Adrenal gland (tissue), 12 donors: Measurements from ENCODE around the gene TMED10. TPM values are rescaled to one million over a fixed set of nuclear protein-coding genes. Genes with fewer than 3 reads are reported as not detected.

ENCODE experiments used
- DNase-seq, 7 donors: peaks; one replicate each; pipeline ENCODE4 v3.0.0-alpha.2; 2019 to 2020
- H3K27ac ChIP-seq, 5 donors: fragments of 200-600 bp; sonication (generic) in 4 of 5; 1 replicate in 3 of 5; 2 replicates in 2 of 5; pipeline versions ENCODE4 v1.5.1 to v1.8.0; 2016 to 2020; ENCODE audit warnings: mild to moderate bottlenecking in 1 of 5
- H3K27me3 ChIP-seq: fragments of 200-600 bp; 2 replicates; pipeline ENCODE4 v1.8.0; 2021
- H3K36me3 ChIP-seq, 2 donors: fragments of 200-600 bp; replicated peaks in 1 of 2; 1 replicate in 1 of 2; 2 replicates in 1 of 2; pipeline versions ENCODE4 v1.5.1 to v1.8.0; 2018 to 2022
- H3K4me1 ChIP-seq, 2 donors: fragments of 200-600 bp; replicated peaks in 1 of 2; 1 replicate in 1 of 2; 2 replicates in 1 of 2; pipeline versions ENCODE4 v1.5.1 to v1.8.0; 2018 to 2021
- H3K4me3 ChIP-seq, 4 donors: fragments of 200-600 bp; sonication (generic) in 3 of 4; one replicate each; pipeline ENCODE4 v1.5.1; 2016 to 2018
- H3K9me3 ChIP-seq, 3 donors: fragments of 200-600 bp; sonication (generic) in 1 of 3; replicated peaks in 1 of 3; 1 replicate in 2 of 3; 2 replicates in 1 of 3; pipeline versions ENCODE4 v1.5.1 to v1.8.0; 2016 to 2021
- POLR2A ChIP-seq, 2 donors: fragments of 450-650 bp; IDR thresholded peaks; one replicate each; pipeline ENCODE4 v1.6.1; 2017; ENCODE audit warnings: antibody characterized with exemption in 2 of 2, mild to moderate bottlenecking in 2 of 2, moderate library complexity in 1 of 2
- WGBS, 4 donors: extraction: QIAGEN DNeasy Blood & Tissue Kit in 2 of 4; methylation state at CpG; one replicate each; pipeline versions ENCODE4 v1.1.5 to v1.1.7; 2013 to 2017; 5-methylcytosine and 5-hydroxymethylcytosine counted together
- intact Hi-C, 2 donors: fragments of 100-400 bp; cut with DNase I; formaldehyde crosslinking; loops; one replicate each; pipeline versions ENCODE4 v1.14.1 to v1.15.0; 2022 to 2023
- polyA plus RNA-seq, 3 donors: library from polyadenylated mRNA; stranded (reverse); fragments of 200-250 nt in 2 of 3; fragments of 350-450 nt in 1 of 3; fragmentation: Illumina TruSeq in 1 of 3; extraction: RNeasy Lipid Tissue Mini Kit (QIAGEN cat#74804) in 1 of 3; gene quantifications; one replicate each; pipeline ENCODE4 v1.2.3, GENCODE V29; 2013 to 2014
- total RNA-seq, 9 donors: library from RNA; depleted of rRNA in 4 of 9; stranded (reverse); fragments of >200 nt in 4 of 9; fragments of 120-200 nt in 1 of 9; fragmentation: NEBNext Ultra II Directional in 1 of 9; extraction: Animal tissue kit (Norgen Biotek cat#: 25700) in 1 of 9; gene quantifications; one replicate each; pipeline versions ENCODE4 v1.1.0 to v1.2.4, GENCODE V29; 2013 to 2023
- TF ChIP-seq, protein P1 (sequence below), 6 experiments: fragments of 450-650 bp in 4 of 6; fragments of 200-600 bp in 2 of 6; sonication (generic) in 1 of 6; IDR thresholded peaks; 1 replicate in 5 of 6; 2 replicates in 1 of 6; pipeline versions ENCODE4 v1.5.1 to v1.8.0; 2016 to 2021; ENCODE audit warnings: antibody characterized with exemption in 6 of 6, mild to moderate bottlenecking in 2 of 6, moderate library complexity in 1 of 6
- donor health status: healthy with polysubstance abuse.
- donor health status: Bipolar disorder and iron deficiency.
- donor health status: DM: yes; HTN: yes; CAD: no.
- donor health status: DM: no; HTN: no; CAD: no.
- donor health status: DM: no; HTN: no; CAD: no.
- donor health status: DM: yes; HTN: yes; CAD: no.

The TMED10 gene
- total and polyA plus RNA-seq, 12 donors, result 33.7 to 532 (median 319) TPM

DNA sequence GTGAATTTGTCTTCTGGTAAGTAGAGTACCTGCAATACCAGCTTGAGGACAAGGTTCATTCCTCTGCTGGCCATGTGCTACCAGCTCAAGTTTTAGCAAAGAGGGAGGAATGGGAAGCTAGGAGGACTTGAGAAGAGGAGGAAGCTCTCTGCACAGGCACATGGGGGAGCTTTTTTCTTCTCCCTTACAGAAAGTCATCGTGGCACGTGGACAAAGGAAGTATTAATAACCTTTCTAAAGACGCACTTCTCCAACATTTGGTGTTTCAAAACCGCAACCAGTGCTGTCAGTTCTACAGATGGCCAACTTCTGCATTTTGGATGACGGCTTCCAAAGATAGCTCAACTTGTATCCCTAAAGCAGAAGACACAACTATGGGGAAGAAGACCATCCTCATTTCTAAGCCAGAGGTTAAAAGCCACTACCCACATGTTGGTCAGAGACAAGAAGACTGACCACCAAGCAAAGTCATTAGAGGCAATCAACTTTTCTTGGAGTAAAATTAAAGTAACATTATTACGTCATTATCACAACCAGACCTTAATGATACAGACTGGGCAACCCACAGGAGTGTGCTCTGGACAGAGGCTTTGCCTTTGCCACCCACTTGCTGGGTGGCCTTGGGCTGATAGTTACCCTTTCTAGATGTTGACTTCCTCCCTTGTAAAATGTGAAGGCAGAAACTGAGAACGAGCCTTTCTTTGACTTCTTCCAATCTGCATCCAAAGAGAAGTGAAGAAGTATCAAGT is 12.3 kb upstream of the TMED10 start:
- Histone ChIP-seq H3K4me1 (peaks cover 8 to 12% of the 10 kb centered on the region in 2 donors), H3K36me3 (no peaks in the 10 kb centered on the region), H3K27ac (peak overlapping the region in 3 of 5 donors; percentile 5 to 72 (median 40)), H3K9me3 (no peaks in the 10 kb centered on the region), H3K4me3 (no peak overlapping the region), H3K27me3 (no peaks in the 10 kb centered on the region)
- intact Hi-C loops, result no loop called here
- peak in 5 of 7 donors; percentile 18 to 62 (median 49) for DNase-seq
- TF ChIP-seq, protein P1, sequence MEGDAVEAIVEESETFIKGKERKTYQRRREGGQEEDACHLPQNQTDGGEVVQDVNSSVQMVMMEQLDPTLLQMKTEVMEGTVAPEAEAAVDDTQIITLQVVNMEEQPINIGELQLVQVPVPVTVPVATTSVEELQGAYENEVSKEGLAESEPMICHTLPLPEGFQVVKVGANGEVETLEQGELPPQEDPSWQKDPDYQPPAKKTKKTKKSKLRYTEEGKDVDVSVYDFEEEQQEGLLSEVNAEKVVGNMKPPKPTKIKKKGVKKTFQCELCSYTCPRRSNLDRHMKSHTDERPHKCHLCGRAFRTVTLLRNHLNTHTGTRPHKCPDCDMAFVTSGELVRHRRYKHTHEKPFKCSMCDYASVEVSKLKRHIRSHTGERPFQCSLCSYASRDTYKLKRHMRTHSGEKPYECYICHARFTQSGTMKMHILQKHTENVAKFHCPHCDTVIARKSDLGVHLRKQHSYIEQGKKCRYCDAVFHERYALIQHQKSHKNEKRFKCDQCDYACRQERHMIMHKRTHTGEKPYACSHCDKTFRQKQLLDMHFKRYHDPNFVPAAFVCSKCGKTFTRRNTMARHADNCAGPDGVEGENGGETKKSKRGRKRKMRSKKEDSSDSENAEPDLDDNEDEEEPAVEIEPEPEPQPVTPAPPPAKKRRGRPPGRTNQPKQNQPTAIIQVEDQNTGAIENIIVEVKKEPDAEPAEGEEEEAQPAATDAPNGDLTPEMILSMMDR (IDR thresholded peaks at IDR 0.05), result no peak
- 66 to 84% (median 75%) methylated on average over 7 of the region's 7 CpGs for WGBS, 4 donors

- 86 to 93% (median 88%) methylated on average over 4 of the region's 4 CpGs for WGBS, 4 donors
- peak overlapping the region in 2 of 5 donors; percentile 40 to 72 for H3K27ac ChIP-seq
Measured at GRCh38 chr14:75188086-75188485, 11.7 kb upstream of the TMED10 start.

DNA sequence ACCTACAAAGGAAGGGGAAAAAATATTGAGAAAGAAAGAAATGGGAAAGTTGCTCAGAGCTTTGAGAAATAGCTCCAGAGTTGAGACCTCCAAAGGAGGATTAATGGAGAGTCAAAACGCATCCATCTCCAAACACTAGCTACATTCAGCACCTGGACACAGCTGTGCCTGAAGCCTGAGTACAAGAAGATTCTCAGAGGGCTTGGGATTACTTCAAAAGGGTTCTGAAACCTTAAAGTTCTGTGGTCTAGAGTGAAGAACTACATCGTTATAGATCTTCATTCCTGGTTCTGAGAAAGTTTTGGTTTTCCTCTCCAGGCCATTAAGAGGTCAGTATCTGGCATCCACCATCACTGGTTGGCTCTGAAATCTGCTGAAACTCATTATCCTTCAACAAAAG is 10.5 kb upstream of the TMED10 start:
- TF ChIP-seq POLR2A (IDR thresholded peaks at IDR 0.05), result no peak
- TF ChIP-seq, protein P1 (IDR thresholded peaks at IDR 0.05), result no peak
- intact Hi-C loops, result no loop called here
- H3K27ac ChIP-seq, result no peak overlapping the region
- H3K4me1 ChIP-seq, result peaks cover 19 to 27% of the 10 kb centered on the region in 2 donors
- 74 to 90% (median 80%) methylated on average over 2 of the region's 2 CpGs for WGBS, 4 donors
- no peak for DNase-seq
- no peaks in the 10 kb centered on the region for H3K9me3 ChIP-seq
- H3K4me3 ChIP-seq, result no peak overlapping the region
- H3K36me3 ChIP-seq, result no peaks in the 10 kb centered on the region
- no peaks in the 10 kb centered on the region for H3K27me3 ChIP-seq

More at GRCh38 chr14:75188086-75188485, 11.7 kb upstream of the TMED10 start:
- no peak for DNase-seq
- Histone ChIP-seq H3K27me3 (no peaks in the 10 kb centered on the region), H3K4me1 (peaks cover 14 to 18% of the 10 kb centered on the region in 2 donors), H3K9me3 (no peaks in the 10 kb centered on the region), H3K4me3 (no peak overlapping the region), H3K36me3 (no peaks in the 10 kb centered on the region)
- no peak for TF ChIP-seq POLR2A (IDR thresholded peaks at IDR 0.05)
- TF ChIP-seq, protein P1 (IDR thresholded peaks at IDR 0.05), result no peak
- intact Hi-C loops, result no loop called here

- no peak overlapping the region for H3K4me3 ChIP-seq
- DNase-seq, result no peak
- no peak overlapping the region for H3K27ac ChIP-seq
- no peaks in the 10 kb centered on the region for H3K27me3 ChIP-seq
- TF ChIP-seq, protein P1 (IDR thresholded peaks at IDR 0.05), result no peak
- no peak for TF ChIP-seq POLR2A (IDR thresholded peaks at IDR 0.05)
- H3K9me3 ChIP-seq, result no peaks in the 10 kb centered on the region
- 84 to 89% (median 86%) methylated on average over 7 of the region's 7 CpGs for WGBS, 4 donors
- peaks cover 19 to 27% of the 10 kb centered on the region in 2 donors for H3K4me1 ChIP-seq
- no peaks in the 10 kb centered on the region for H3K36me3 ChIP-seq
- intact Hi-C loops, result no loop called here
Measured at GRCh38 chr14:75185251-75186040, 9.0 kb upstream of the TMED10 start.
